Keratinocyte (primary cell): Measurements from ENCODE around the gene GABRB1. TPM values are rescaled to one million over a fixed set of nuclear protein-coding genes. Genes with fewer than 3 reads are reported as not detected.

Source experiments
- DNase-seq: peaks from one replicate; pipeline ENCODE4 v3.0.0-alpha.2; 2011; ENCODE audit warnings: low read depth, missing footprints, low spot score
- FAIRE-seq: peaks from 2 replicates; lab custom pipeline; 2011; peaks lifted over from hg19 to GRCh38; lab: Jason Lieb, UNC
- H2AFZ ChIP-seq: 2 replicates; pipeline ENCODE4 v1.6.0; 2012; ENCODE audit warnings: low read length, control low read depth, inconsistent platforms; ENCODE audit not compliant: control insufficient read depth
- H3K27ac ChIP-seq: 2 replicates; pipeline ENCODE4 v1.5.1; 2011; ENCODE audit warnings: low read length; ENCODE audit not compliant: control insufficient read depth, insufficient read depth
- H3K27me3 ChIP-seq: 3 replicates; pipeline ENCODE4 v1.6.0; 2011; ENCODE audit warnings: low read length; ENCODE audit not compliant: control insufficient read depth, insufficient read depth; ENCODE audit errors: extremely low read depth
- H3K36me3 ChIP-seq, 2 experiments: 2 replicates in 1 of 2; 3 replicates in 1 of 2; pipeline ENCODE4 v1.5.1; 2011; ENCODE audit warnings: low read length in 2 of 2, mild to moderate bottlenecking in 1 of 2; ENCODE audit not compliant: control insufficient read depth in 2 of 2, insufficient read depth in 2 of 2; ENCODE audit errors: extremely low read depth in 1 of 2
- H3K4me1 ChIP-seq: 3 replicates; pipeline ENCODE4 v1.5.1; 2011; ENCODE audit warnings: low read length; ENCODE audit not compliant: control insufficient read depth, insufficient read depth; ENCODE audit errors: extremely low read depth
- H3K4me2 ChIP-seq: 3 replicates; pipeline ENCODE4 v1.6.0; 2011; ENCODE audit warnings: low read depth, low read length; ENCODE audit not compliant: control insufficient read depth, insufficient read depth; ENCODE audit errors: extremely low read depth
- H3K4me3 ChIP-seq, 3 experiments: fragments of 200-600 bp in 1 of 3; sonication (generic) in 1 of 3; 2 replicates in 2 of 3; 3 replicates in 1 of 3; pipeline ENCODE4 v1.5.1; 2011 to 2016; ENCODE audit warnings: low read length in 3 of 3, mild to moderate bottlenecking in 3 of 3, control low read depth in 2 of 3, inconsistent platforms in 1 of 3, low read depth in 1 of 3, mixed read lengths in 1 of 3, mixed run types in 1 of 3, moderate library complexity in 1 of 3; ENCODE audit not compliant: control insufficient read depth in 2 of 3, insufficient read depth in 2 of 3; ENCODE audit errors: extremely low read depth in 1 of 3
- H3K79me2 ChIP-seq: 2 replicates; pipeline ENCODE4 v1.6.0; 2012; ENCODE audit warnings: low read length; ENCODE audit not compliant: control insufficient read depth, insufficient read depth
- H3K9ac ChIP-seq: 3 replicates; pipeline ENCODE4 v1.6.0; 2011; ENCODE audit warnings: low read length; ENCODE audit not compliant: control insufficient read depth, insufficient read depth; ENCODE audit errors: extremely low read depth
- H3K9me1 ChIP-seq: 3 replicates; pipeline ENCODE4 v1.6.0; 2011; ENCODE audit warnings: low read length; ENCODE audit not compliant: control insufficient read depth, insufficient read depth; ENCODE audit errors: extremely low read depth
- H3K9me3 ChIP-seq: 2 replicates; pipeline ENCODE4 v1.5.1; 2012; ENCODE audit warnings: low read depth, low read length; ENCODE audit not compliant: control insufficient read depth
- H4K20me1 ChIP-seq: 3 replicates; pipeline ENCODE4 v1.6.0; 2011; ENCODE audit warnings: low read length; ENCODE audit not compliant: control insufficient read depth, insufficient read depth; ENCODE audit errors: extremely low read depth
- CTCF ChIP-seq, 3 experiments: IDR thresholded peaks in 1 of 3; conservative IDR thresholded peaks in 1 of 3; optimal IDR thresholded peaks in 1 of 3; 2 replicates in 2 of 3; 3 replicates in 1 of 3; pipeline versions ENCODE3 to v1.5.1; 2011; ENCODE audit warnings: low read length in 3 of 3, mild to moderate bottlenecking in 3 of 3, moderate library complexity in 2 of 3, control low read depth in 1 of 3, inconsistent platforms in 1 of 3; ENCODE audit not compliant: insufficient read depth in 2 of 3; ENCODE audit errors: extremely low read depth in 1 of 3
- EZH2 ChIP-seq: IDR thresholded peaks from one replicate; pipeline ENCODE4 v1.6.1; 2012; ENCODE audit warnings: inconsistent platforms, mild to moderate bottlenecking, low read length, moderate library complexity
- dilution Hi-C: fragments of 300-500 bp; cut with MboI; formaldehyde crosslinking; loops from one replicate; pipeline ENCODE4 v1.7.0; 2020; ENCODE audit warnings: low sequenced_read_pairs; ENCODE audit not compliant: extremely low pct_ligation_motif_present
- polyA plus RNA-seq, 5 experiments: library from polyadenylated mRNA; depleted of rRNA in 3 of 5; stranded (reverse) in 3 of 5; stranded (forward) in 1 of 5; unstranded in 1 of 5; fragments of >200 nt; gene quantifications; 1 replicate in 1 of 5; 2 replicates in 3 of 5; 3 replicates in 1 of 5; pipeline versions ENCODE4 v1.2.1 to v1.2.3, GENCODE V29; 2011 to 2012; ENCODE audit warnings: missing spikeins in 2 of 5, low read depth in 1 of 5, low replicate concordance in 1 of 5

GABRB1 gene
- polyA plus RNA-seq, 1 donor (not counting 4 experiments of a cell fraction or from before 2014, with no cell fraction given), result not detected

DNA sequence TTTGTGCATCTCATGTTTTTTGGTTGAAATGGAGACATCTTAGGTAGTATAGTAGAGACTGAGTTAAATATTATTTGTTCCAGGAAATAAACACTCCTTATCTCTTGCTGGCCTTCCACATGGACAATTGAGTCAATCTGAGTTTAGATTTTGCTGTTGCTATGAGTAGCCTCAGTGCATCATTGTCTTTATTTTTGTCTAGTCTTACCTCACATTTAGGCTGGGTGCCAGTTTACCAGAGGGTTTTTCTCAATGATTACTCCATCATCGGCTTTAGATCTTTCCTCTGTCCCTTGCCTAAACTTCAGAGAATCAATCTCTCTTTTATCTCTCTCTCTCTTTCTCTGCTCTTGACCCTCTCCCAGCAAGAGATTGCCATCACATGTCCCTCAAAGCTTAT is 73.6 kb downstream of the GABRB1 start:
- Histone ChIP-seq H3K4me3 (no peak overlapping the region), H4K20me1 (no peaks in the 10 kb centered on the region), H2AFZ (no peak overlapping the region), H3K79me2 (no peaks in the 10 kb centered on the region), H3K4me2 (no peak overlapping the region), H3K9ac (no peak overlapping the region), H3K27ac (no peak overlapping the region), H3K4me1 (no peaks in the 10 kb centered on the region), H3K27me3 (no peaks in the 10 kb centered on the region), H3K36me3 (no peaks in the 10 kb centered on the region), H3K9me1 (no peaks in the 10 kb centered on the region), H3K9me3 (no peaks in the 10 kb centered on the region)
- no peak for TF ChIP-seq CTCF (optimal IDR thresholded peaks at IDR 0.05 in 1 of 3, IDR thresholded peaks at IDR 0.05 in 1 of 3, conservative IDR thresholded peaks at IDR 0.05 in 1 of 3; ENCODE audit: extremely low read depth in 1 of 3, insufficient read depth in 2 of 3, low read length in 3 of 3)
- no peak for TF ChIP-seq EZH2
- DNase-seq (no peak), FAIRE-seq (no peak)
- dilution Hi-C loops, result no loop called here

GRCh38 chr4:47106561-47106960 is 75.2 kb downstream of the GABRB1 start:
- Histone ChIP-seq H3K4me2 (no peak overlapping the region), H2AFZ (no peak overlapping the region), H3K4me1 (no peaks in the 10 kb centered on the region), H3K9me1 (no peaks in the 10 kb centered on the region), H3K27ac (no peak overlapping the region), H3K36me3 (no peaks in the 10 kb centered on the region), H3K79me2 (no peaks in the 10 kb centered on the region), H3K27me3 (no peaks in the 10 kb centered on the region), H4K20me1 (no peaks in the 10 kb centered on the region), H3K9me3 (no peaks in the 10 kb centered on the region), H3K9ac (no peak overlapping the region), H3K4me3 (no peak overlapping the region)
- dilution Hi-C loops, result no loop called here
- FAIRE-seq, result no peak
- DNase-seq, result no peak
- TF ChIP-seq CTCF (optimal IDR thresholded peaks at IDR 0.05 in 1 of 3, IDR thresholded peaks at IDR 0.05 in 1 of 3, conservative IDR thresholded peaks at IDR 0.05 in 1 of 3; ENCODE audit: extremely low read depth in 1 of 3, insufficient read depth in 2 of 3, low read length in 3 of 3) (no peak), EZH2 (no peak)
